H1 (cell line): ENCODE results near the gene MRPS34. TPM values are rescaled to one million over a fixed set of nuclear protein-coding genes. Genes with fewer than 3 reads are reported as not detected.

Source experiments
- ATF2 ChIP-seq: IDR thresholded peaks from 2 replicates; pipeline ENCODE4 v1.6.1; 2012; ENCODE audit warnings: low read length, inconsistent platforms
- BACH1 ChIP-seq: IDR thresholded peaks from 2 replicates; pipeline ENCODE4 v1.6.1; 2012; ENCODE audit warnings: low read length, improper control_type of control experiment
- BCL11A ChIP-seq, 2 experiments: IDR thresholded peaks; one replicate each; pipeline ENCODE4 v1.6.1; 2011; ENCODE audit warnings: low read depth in 2 of 2, low read length in 2 of 2, mild to moderate bottlenecking in 2 of 2
- CHD2 ChIP-seq: IDR thresholded peaks from 2 replicates; pipeline ENCODE4 v1.6.1; 2012; ENCODE audit warnings: low read length, improper control_type of control experiment
- CTBP2 ChIP-seq: IDR thresholded peaks from 2 replicates; pipeline ENCODE4 v1.7.0; 2011; ENCODE audit warnings: borderline replicate concordance, mild to moderate bottlenecking, moderate library complexity, mixed read lengths, low read length; ENCODE audit not compliant: insufficient read depth, insufficient read length
- KDM1A ChIP-seq: fragments of 200-600, 300-600 bp; sonication (generic); IDR thresholded peaks from 2 replicates; pipeline ENCODE4 v1.7.1; 2016; ENCODE audit warnings: mild to moderate bottlenecking, low read length, borderline replicate concordance
- KDM5A ChIP-seq: fragments of 200-600 bp; IDR thresholded peaks from 2 replicates; pipeline ENCODE4 v1.7.1; 2012; ENCODE audit warnings: mild to moderate bottlenecking, low read length, inconsistent platforms, mixed read lengths
- PHF8 ChIP-seq: fragments of 200-600 bp; sonication (generic); conservative IDR thresholded peaks from 2 replicates; pipeline ENCODE4 v1.7.1; 2012; ENCODE audit warnings: low read depth, mild to moderate bottlenecking, inconsistent platforms, low read length, moderate library complexity
- POLR2A ChIP-seq, 2 experiments: IDR thresholded peaks; 1 replicate in 1 of 2; 2 replicates in 1 of 2; pipeline ENCODE4 v1.6.1; 2011; ENCODE audit warnings: low read depth in 2 of 2, low read length in 2 of 2, mild to moderate bottlenecking in 2 of 2; ENCODE audit errors: control extremely low read depth in 1 of 2
- RFX5 ChIP-seq: IDR thresholded peaks from 2 replicates; pipeline ENCODE4 v1.6.1; 2011; ENCODE audit warnings: low read depth, low read length, improper control_type of control experiment, borderline replicate concordance
- SIN3A ChIP-seq, 2 experiments: IDR thresholded peaks in 1 of 2; conservative IDR thresholded peaks in 1 of 2; 2 replicates each; pipeline ENCODE4 v1.6.1; 2011 to 2012; ENCODE audit warnings: low read length in 2 of 2, improper control_type of control experiment in 1 of 2, low read depth in 1 of 2, mild to moderate bottlenecking in 1 of 2
- TBP ChIP-seq: IDR thresholded peaks from 2 replicates; pipeline ENCODE4 v1.6.1; 2011; ENCODE audit warnings: low read depth, low read length, improper control_type of control experiment
- YY1 ChIP-seq: IDR thresholded peaks from 2 replicates; pipeline ENCODE4 v1.6.1; 2011; ENCODE audit warnings: low read depth, mild to moderate bottlenecking, low read length
- polyA plus RNA-seq, 7 experiments: library from polyadenylated mRNA; depleted of rRNA in 3 of 7; stranded (reverse) in 5 of 7; unstranded in 2 of 7; fragments of >200 nt in 5 of 7; fragments of 200-250 nt in 2 of 7; gene quantifications; 1 replicate in 5 of 7; 2 replicates in 1 of 7; 4 replicates in 1 of 7; pipeline versions ENCODE4 v1.2.1 to v1.2.3, GENCODE V29; 2011 to 2013; ENCODE audit warnings: missing spikeins in 2 of 7, mixed read lengths in 2 of 7
- total RNA-seq: library from RNA; stranded (reverse); fragmentation: NEBNext Ultra II Directional; extraction: Animal tissue kit (Norgen Biotek cat#: 25700); gene quantifications from 2 replicates; pipeline ENCODE4 v1.2.1, GENCODE V29; 2021
- TF ChIP-seq, protein P1 (sequence below): IDR thresholded peaks from 2 replicates; pipeline ENCODE4 v1.6.1; 2012; ENCODE audit warnings: inconsistent platforms
- TF ChIP-seq, protein P2 (sequence below): IDR thresholded peaks from 2 replicates; pipeline ENCODE4 v1.6.1; 2011; ENCODE audit warnings: low read length, improper control_type of control experiment
- TF ChIP-seq, protein P3 (sequence below), 3 experiments: IDR thresholded peaks; 1 replicate in 2 of 3; 2 replicates in 1 of 3; pipeline versions ENCODE4 v1.5.1 to v1.6.1; 2011; ENCODE audit warnings: low read length in 3 of 3, mild to moderate bottlenecking in 3 of 3, inconsistent platforms in 2 of 3, low read depth in 1 of 3, moderate library complexity in 1 of 3; ENCODE audit not compliant: insufficient read depth in 1 of 3; ENCODE audit errors: control extremely low read depth in 1 of 3

Gene MRPS34
- total and polyA plus RNA-seq, 2 of the 8 experiments (the other 6 are each of a cell fraction or from before 2014, with no cell fraction given) = 168 to 252 TPM

- TF ChIP-seq SIN3A (conservative IDR thresholded peaks at IDR 0.05 in 1 of 2, IDR thresholded peaks at IDR 0.05 in 1 of 2; ENCODE audit: low read depth in 1 of 2, low read length in 2 of 2) (peak; percentile 86 to 88; a peak in 2 of 4 replicates), TBP (peak; percentile 77; the same call in 1 of the 2 replicates), BACH1 (peak; percentile 64; the same call in 1 of the 2 replicates), KDM5A (peak; percentile 87), BCL11A (IDR thresholded peaks at IDR 0.05; ENCODE audit: low read depth in 2 of 2, low read length in 2 of 2) (no peak), PHF8 (peak; percentile 92), KDM1A (no peak), CHD2 (0 out of 2 replicates have a peak, but pooled peaks have one; percentile 13), POLR2A (IDR thresholded peaks at IDR 0.05; ENCODE audit: control extremely low read depth in 1 of 2, low read depth in 2 of 2, low read length in 2 of 2) (peak in 1 of 2 experiments; percentile 44; a peak in 1 of 3 replicates), RFX5 (no peak), CTBP2 (no peak), YY1 (peak; percentile 92), ATF2 (no peak)
- TF ChIP-seq, protein P1, sequence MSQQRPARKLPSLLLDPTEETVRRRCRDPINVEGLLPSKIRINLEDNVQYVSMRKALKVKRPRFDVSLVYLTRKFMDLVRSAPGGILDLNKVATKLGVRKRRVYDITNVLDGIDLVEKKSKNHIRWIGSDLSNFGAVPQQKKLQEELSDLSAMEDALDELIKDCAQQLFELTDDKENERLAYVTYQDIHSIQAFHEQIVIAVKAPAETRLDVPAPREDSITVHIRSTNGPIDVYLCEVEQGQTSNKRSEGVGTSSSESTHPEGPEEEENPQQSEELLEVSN = peak; percentile 75
- TF ChIP-seq, protein P2, sequence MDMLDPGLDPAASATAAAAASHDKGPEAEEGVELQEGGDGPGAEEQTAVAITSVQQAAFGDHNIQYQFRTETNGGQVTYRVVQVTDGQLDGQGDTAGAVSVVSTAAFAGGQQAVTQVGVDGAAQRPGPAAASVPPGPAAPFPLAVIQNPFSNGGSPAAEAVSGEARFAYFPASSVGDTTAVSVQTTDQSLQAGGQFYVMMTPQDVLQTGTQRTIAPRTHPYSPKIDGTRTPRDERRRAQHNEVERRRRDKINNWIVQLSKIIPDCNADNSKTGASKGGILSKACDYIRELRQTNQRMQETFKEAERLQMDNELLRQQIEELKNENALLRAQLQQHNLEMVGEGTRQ = no peak
- TF ChIP-seq, protein P3, sequence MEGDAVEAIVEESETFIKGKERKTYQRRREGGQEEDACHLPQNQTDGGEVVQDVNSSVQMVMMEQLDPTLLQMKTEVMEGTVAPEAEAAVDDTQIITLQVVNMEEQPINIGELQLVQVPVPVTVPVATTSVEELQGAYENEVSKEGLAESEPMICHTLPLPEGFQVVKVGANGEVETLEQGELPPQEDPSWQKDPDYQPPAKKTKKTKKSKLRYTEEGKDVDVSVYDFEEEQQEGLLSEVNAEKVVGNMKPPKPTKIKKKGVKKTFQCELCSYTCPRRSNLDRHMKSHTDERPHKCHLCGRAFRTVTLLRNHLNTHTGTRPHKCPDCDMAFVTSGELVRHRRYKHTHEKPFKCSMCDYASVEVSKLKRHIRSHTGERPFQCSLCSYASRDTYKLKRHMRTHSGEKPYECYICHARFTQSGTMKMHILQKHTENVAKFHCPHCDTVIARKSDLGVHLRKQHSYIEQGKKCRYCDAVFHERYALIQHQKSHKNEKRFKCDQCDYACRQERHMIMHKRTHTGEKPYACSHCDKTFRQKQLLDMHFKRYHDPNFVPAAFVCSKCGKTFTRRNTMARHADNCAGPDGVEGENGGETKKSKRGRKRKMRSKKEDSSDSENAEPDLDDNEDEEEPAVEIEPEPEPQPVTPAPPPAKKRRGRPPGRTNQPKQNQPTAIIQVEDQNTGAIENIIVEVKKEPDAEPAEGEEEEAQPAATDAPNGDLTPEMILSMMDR (IDR thresholded peaks at IDR 0.05; ENCODE audit: control extremely low read depth in 1 of 3, insufficient read depth in 1 of 3, low read depth in 1 of 3, low read length in 3 of 3) = peak in 2 of 3 experiments; percentile 70 to 80; a peak in 3 of 4 replicates
Measured at GRCh38 chr16:1772908-1773702, at the start of gene MRPS34 (continued).
